ENCODE measurements around the gene TTLL11. TPM values are rescaled to one million over a fixed set of nuclear protein-coding genes. Genes with fewer than 3 reads are reported as not detected.
"Not testable (repeated sequence)": the region's sequence is repeated elsewhere in the genome, so short reads cannot be mapped to it uniquely, and the experiment has no call there.

TTLL11 gene
- total RNA-seq, 4 donors from 2014 or later: 20.5 to 41.3 (median 27.6) TPM

GRCh38 chr9:121802753-121803152 is 290.4 kb downstream of the TTLL11 start:
- Histone ChIP-seq H3K9me3 (peaks cover 0 to 11% (median 0%) of the 10 kb centered on the region in 4 donors), H3K36me3 (no peaks in the 10 kb centered on the region), H3K4me3 (no peak overlapping the region), H3K27ac (replicated peaks in 1 of 4) (no peak overlapping the region), H3K4me1 (peaks cover 0 to 1% (median 0%) of the 10 kb centered on the region in 4 donors), H3K27me3 (no peaks in the 10 kb centered on the region)
- TF ChIP-seq POLR2AphosphoS5 (IDR thresholded peaks at IDR 0.05) (no peak), POLR2A (IDR thresholded peaks at IDR 0.05; ENCODE audit: low read depth) (no peak), EP300 (IDR thresholded peaks at IDR 0.05) (no peak), CTCF (IDR thresholded peaks at IDR 0.05) (no peak)
- 89% methylated on average over 5 of the region's 5 CpGs for WGBS
- intact Hi-C loops (cut with DNase I): loop anchor here (10.0 kb wide), 1 partner anchor 182 kb away; no protein-coding TSS in a partner anchor
- no peak for DNase-seq (ENCODE audit: extremely low spot score)

GRCh38 chr9:121801579-121801978 is 291.5 kb downstream of the TTLL11 start:
- Histone ChIP-seq H3K36me3 (no peaks in the 10 kb centered on the region), H3K27me3 (no peaks in the 10 kb centered on the region), H3K9me3 (peaks cover 0 to 11% (median 0%) of the 10 kb centered on the region in 4 donors), H3K4me3 (no peak overlapping the region), H3K27ac (replicated peaks in 1 of 4) (no peak overlapping the region), H3K4me1 (no peaks in the 10 kb centered on the region)
- intact Hi-C loops (cut with DNase I): loop anchor here (10.0 kb wide), 1 partner anchor 183 kb away; no protein-coding TSS in a partner anchor
- 62% methylated on average over 3 of the region's 3 CpGs for WGBS
- DNase-seq (ENCODE audit: extremely low spot score): no peak
- no peak for TF ChIP-seq CTCF (IDR thresholded peaks at IDR 0.05)
- no peak for TF ChIP-seq EP300 (IDR thresholded peaks at IDR 0.05)
- no peak for TF ChIP-seq POLR2AphosphoS5 (IDR thresholded peaks at IDR 0.05)
- no peak for TF ChIP-seq POLR2A (IDR thresholded peaks at IDR 0.05; ENCODE audit: low read depth)

GRCh38 chr9:121800376-121800775 is 292.7 kb downstream of the TTLL11 start:
- TF ChIP-seq CTCF (IDR thresholded peaks at IDR 0.05): no peak
- no peak for TF ChIP-seq EP300 (IDR thresholded peaks at IDR 0.05)
- H3K27ac ChIP-seq (replicated peaks in 1 of 4): no peak overlapping the region
- DNase-seq (ENCODE audit: extremely low spot score): no peak
- H3K36me3 ChIP-seq: no peaks in the 10 kb centered on the region
- no peaks in the 10 kb centered on the region for H3K4me1 ChIP-seq
- H3K4me3 ChIP-seq: no peak overlapping the region
- intact Hi-C loops (cut with DNase I): loop anchor here (10.0 kb wide), 1 partner anchor 184 kb away; no protein-coding TSS in a partner anchor
- WGBS: 93% methylated on average over 10 of the region's 10 CpGs
- no peaks in the 10 kb centered on the region for H3K27me3 ChIP-seq
- peaks cover 0 to 11% (median 0%) of the 10 kb centered on the region in 4 donors for H3K9me3 ChIP-seq

GRCh38 chr9:121798941-121799340 is 294.2 kb downstream of the TTLL11 start:
- no peak for TF ChIP-seq EP300 (IDR thresholded peaks at IDR 0.05)
- no peak for TF ChIP-seq CTCF (IDR thresholded peaks at IDR 0.05)
- TF ChIP-seq POLR2AphosphoS5 (IDR thresholded peaks at IDR 0.05): no peak
- no peak for TF ChIP-seq POLR2A (IDR thresholded peaks at IDR 0.05; ENCODE audit: low read depth)
- Histone ChIP-seq H3K4me3 (no peak overlapping the region), H3K4me1 (no peaks in the 10 kb centered on the region), H3K36me3 (no peaks in the 10 kb centered on the region), H3K9me3 (no peaks in the 10 kb centered on the region), H3K27ac (replicated peaks in 1 of 4) (no peak overlapping the region), H3K27me3 (no peaks in the 10 kb centered on the region)
- intact Hi-C loops (cut with DNase I): no loop called here
- DNase-seq (ENCODE audit: extremely low spot score): no peak
- WGBS: 84% methylated on average over 5 of the region's 5 CpGs

- 51% methylated on average over 2 of the region's 2 CpGs for WGBS
- no peak for DNase-seq (ENCODE audit: extremely low spot score)
- intact Hi-C loops (cut with DNase I): no loop called here
- no peak overlapping the region for H3K4me3 ChIP-seq
- H3K27me3 ChIP-seq: no peaks in the 10 kb centered on the region
- H3K36me3 ChIP-seq: no peaks in the 10 kb centered on the region
- no peaks in the 10 kb centered on the region for H3K9me3 ChIP-seq
- no peaks in the 10 kb centered on the region for H3K4me1 ChIP-seq
- TF ChIP-seq POLR2AphosphoS5 (IDR thresholded peaks at IDR 0.05): no peak
- no peak for TF ChIP-seq POLR2A (IDR thresholded peaks at IDR 0.05; ENCODE audit: low read depth)
- no peak for TF ChIP-seq CTCF (IDR thresholded peaks at IDR 0.05)
- TF ChIP-seq EP300 (IDR thresholded peaks at IDR 0.05): no peak
- no peak overlapping the region for H3K27ac ChIP-seq (replicated peaks in 1 of 4)
These were observed 296.0 kb downstream of the TTLL11 start for GRCh38 chr9:121797081-121797480.

- H3K4me1 ChIP-seq; DNase-seq (ENCODE audit: extremely low spot score); intact Hi-C loops (cut with DNase I); H3K27me3 ChIP-seq; H3K27ac ChIP-seq (replicated peaks in 1 of 4); H3K4me3 ChIP-seq; H3K36me3 ChIP-seq; H3K9me3 ChIP-seq: not testable (repeated sequence)
- 71% methylated on average over 6 of the region's 6 CpGs for WGBS
These were observed 298.8 kb downstream of the TTLL11 start for GRCh38 chr9:121794334-121794733.

- H3K36me3 ChIP-seq; DNase-seq (ENCODE audit: extremely low spot score); H3K27me3 ChIP-seq; intact Hi-C loops (cut with DNase I); H3K4me1 ChIP-seq; H3K4me3 ChIP-seq; H3K9me3 ChIP-seq; H3K27ac ChIP-seq (replicated peaks in 1 of 4): not testable (repeated sequence)
- WGBS: 91% methylated on average over 10 of the region's 10 CpGs
These were observed 300.6 kb downstream of the TTLL11 start for GRCh38 chr9:121792476-121792875.

All from esophagus muscularis mucosa (tissue), 4 donors.